Measurements from ENCODE around the gene HMGB1.
"Not testable (repeated sequence)": the region's sequence is repeated elsewhere in the genome, so short reads cannot be mapped to it uniquely, and the experiment has no call there.

HMGB1 gene

GRCh38 chr13:30465343-30465592, 468 bp downstream of the HMGB1 start:
- no peak for DNase-seq

GRCh38 chr13:30464496-30465342, 1.0 kb downstream of the HMGB1 start:
- DNase-seq: peak; percentile 69 to 78 (median 76)

GRCh38 chr13:30463787-30464495, 1.8 kb downstream of the HMGB1 start:
- peak; percentile 30 to 88 (median 56) for DNase-seq

GRCh38 chr13:30461279-30462066, 4.3 kb downstream of the HMGB1 start:
- peak in 1 of 5 donors; percentile 37 for DNase-seq

- no peak for DNase-seq
Measured at GRCh38 chr13:30457306-30457891, 8.3 kb downstream of the HMGB1 start.

GRCh38 chr13:30456290-30456689, 9.4 kb downstream of the HMGB1 start:
- no peak for DNase-seq

GRCh38 chr13:30454991-30455390, 10.7 kb downstream of the HMGB1 start:
- no peak for DNase-seq

- no peak for DNase-seq
Measured at GRCh38 chr13:30453727-30454126, 12.0 kb downstream of the HMGB1 start.

- DNase-seq: not testable (repeated sequence)
Measured at GRCh38 chr13:30451476-30451875, 14.3 kb downstream of the HMGB1 start.

GRCh38 chr13:30450066-30450465, 15.7 kb downstream of the HMGB1 start:
- no peak for DNase-seq

GRCh38 chr13:30448441-30448840, 17.3 kb downstream of the HMGB1 start:
- DNase-seq: no peak

- no peak for DNase-seq
Measured at GRCh38 chr13:30446126-30446500, 19.6 kb downstream of the HMGB1 start.

- no peak for DNase-seq
Measured at GRCh38 chr13:30443957-30444404, 21.8 kb downstream of the HMGB1 start.

GRCh38 chr13:30443491-30443890, 22.2 kb downstream of the HMGB1 start:
- DNase-seq: not testable (repeated sequence)

GRCh38 chr13:30442926-30443325, 22.8 kb downstream of the HMGB1 start:
- no peak for DNase-seq

- peak in 1 of 5 donors; percentile 29 for DNase-seq
Measured at GRCh38 chr13:30440910-30441703, 24.6 kb downstream of the HMGB1 start.

GRCh38 chr13:30438286-30438685, 27.4 kb downstream of the HMGB1 start:
- no peak for DNase-seq

GRCh38 chr13:30437177-30437576, 28.6 kb downstream of the HMGB1 start:
- no peak for DNase-seq

- DNase-seq: no peak
Measured at GRCh38 chr13:30435911-30436451, 29.8 kb downstream of the HMGB1 start.

GRCh38 chr13:30431269-30431940, 34.3 kb downstream of the HMGB1 start:
- DNase-seq: no peak

Data from T-helper 1 cell (primary cell).